IMR-90 (cell line): ENCODE data around the gene NTM.

Experiments
- BHLHE40 ChIP-seq: fragments of 150-350 bp; IDR thresholded peaks from 2 replicates; pipeline ENCODE4 v1.6.1; 2016; ENCODE audit warnings: mild to moderate bottlenecking, low read depth, low read length
- CEBPB ChIP-seq: IDR thresholded peaks from 2 replicates; pipeline ENCODE4 v1.6.1; 2012; ENCODE audit warnings: low read depth, low read length, improper control_type of control experiment
- CHD1 ChIP-seq: IDR thresholded peaks from 2 replicates; pipeline ENCODE4 v1.6.1; 2012; ENCODE audit warnings: low read depth, low read length, improper control_type of control experiment
- CTCF ChIP-seq: conservative IDR thresholded peaks from 2 replicates; pipeline ENCODE4 v1.5.1; 2012; ENCODE audit warnings: mild to moderate bottlenecking, low read depth, low read length, improper control_type of control experiment
- FOS ChIP-seq: fragments of 150-350 bp; IDR thresholded peaks from 2 replicates; pipeline ENCODE4 v1.6.1; 2016; ENCODE audit warnings: low read depth, low read length
- MAFK ChIP-seq: IDR thresholded peaks from 2 replicates; pipeline ENCODE4 v1.6.1; 2012; ENCODE audit warnings: low read depth, low read length, improper control_type of control experiment
- MXI1 ChIP-seq: IDR thresholded peaks from 2 replicates; pipeline ENCODE4 v1.6.1; 2012; ENCODE audit warnings: low read depth, mild to moderate bottlenecking, low read length, moderate library complexity, borderline replicate concordance
- POLR2A ChIP-seq: IDR thresholded peaks from 2 replicates; pipeline ENCODE4 v1.6.1; 2012; ENCODE audit warnings: mild to moderate bottlenecking, low read depth, low read length
- RAD21 ChIP-seq: IDR thresholded peaks from 2 replicates; pipeline ENCODE4 v1.6.1; 2012; ENCODE audit warnings: low read length, improper control_type of control experiment
- RCOR1 ChIP-seq: IDR thresholded peaks from 2 replicates; pipeline ENCODE4 v1.6.1; 2012; ENCODE audit warnings: mild to moderate bottlenecking, low read length, improper control_type of control experiment; ENCODE audit not compliant: insufficient replicate concordance
- SMC3 ChIP-seq: fragments of 150-350 bp; IDR thresholded peaks from 2 replicates; pipeline ENCODE4 v1.6.1; 2016; ENCODE audit warnings: low read depth, mild to moderate bottlenecking, antibody characterized with exemption, low read length, moderate library complexity
- USF2 ChIP-seq: fragments of 150-350 bp; IDR thresholded peaks from 2 replicates; pipeline ENCODE4 v1.6.1; 2017; ENCODE audit warnings: mild to moderate bottlenecking, antibody characterized with exemption, low read length, low read depth

- no peak for TF ChIP-seq CTCF
- TF ChIP-seq POLR2A: no peak
- no peak for TF ChIP-seq CEBPB
- TF ChIP-seq SMC3: no peak
- TF ChIP-seq MAFK: no peak
- TF ChIP-seq USF2: no peak
- TF ChIP-seq RAD21: no peak
- TF ChIP-seq MXI1: no peak
- TF ChIP-seq RCOR1: no peak
- TF ChIP-seq FOS: peak; percentile 48
- no peak for TF ChIP-seq CHD1
- no peak for TF ChIP-seq BHLHE40
Measured at GRCh38 chr11:132234878-132235277, 864.5 kb downstream of the NTM start.
